Measurements from ENCODE around the gene PDE4D. TPM values are rescaled to one million over a fixed set of nuclear protein-coding genes. Genes with fewer than 3 reads are reported as not detected.

Gene PDE4D
- total RNA-seq, 5 donors from 2014 or later (not counting 1 experiment from before 2014, with no cell fraction given) = 45.1 to 136 (median 64.9) TPM

- Mint-ChIP-seq H3K4me1 (no peaks in the 10 kb centered on the region), H3K27me3 (peaks cover 0 to 9% of the 10 kb centered on the region in 2 donors), H3K4me3 (no peak overlapping the region), H3K27ac (no peak overlapping the region), H3K36me3 (no peaks in the 10 kb centered on the region), H3K9me3 (peaks cover 0 to 3% (median 0%) of the 10 kb centered on the region in 3 donors)
- H3K27ac ChIP-seq (ENCODE audit: low read length) = no peak overlapping the region
- no peaks in the 10 kb centered on the region for H3K4me1 ChIP-seq (ENCODE audit: control insufficient read depth in 1 of 2, extremely low read depth in 1 of 2, insufficient read depth in 2 of 2, low read length in 2 of 2)
- H3K27me3 ChIP-seq (replicated peaks in 1 of 2; ENCODE audit: control insufficient read depth in 2 of 2, extremely low read depth in 1 of 2, insufficient read depth in 2 of 2, low read length in 1 of 2) = peaks cover 0 to 3% of the 10 kb centered on the region in 2 experiments
- DNase-seq = no peak
- H3K36me3 ChIP-seq (ENCODE audit: control insufficient read depth in 2 of 2, extremely low read depth in 1 of 2, insufficient read depth in 1 of 2, low read length in 1 of 2) = no peaks in the 10 kb centered on the region
- ATAC-seq (replicated peaks in 1 of 4) = no peak
- no peak overlapping the region for H3K4me3 ChIP-seq (ENCODE audit: control insufficient read depth in 1 of 2, extremely low read depth in 1 of 2, low read length in 1 of 2)
- CTCF ChIA-PET = no interaction called here
- 100% methylated on average over 1 of the region's 2 CpGs for WGBS (ENCODE audit: insufficient coverage)
- H3K9me3 ChIP-seq = no peaks in the 10 kb centered on the region
- POLR2A ChIA-PET = no interaction called here
These were observed 20.4 kb downstream of the PDE4D start for GRCh38 chr5:59873113-59873512.

GRCh38 chr5:59866661-59867060, 26.9 kb downstream of the PDE4D start:
- CTCF ChIA-PET = no interaction called here
- H3K36me3 Mint-ChIP-seq = no peaks in the 10 kb centered on the region

GRCh38 chr5:59864718-59865117, 28.8 kb downstream of the PDE4D start:
- no peak overlapping the region for H3K27ac ChIP-seq (ENCODE audit: low read length)
- no peaks in the 10 kb centered on the region for H3K9me3 Mint-ChIP-seq
- ATAC-seq (replicated peaks in 1 of 4) (no peak), DNase-seq (no peak)
- H3K4me1 ChIP-seq (ENCODE audit: control insufficient read depth in 1 of 2, extremely low read depth in 1 of 2, insufficient read depth in 2 of 2, low read length in 2 of 2) = no peaks in the 10 kb centered on the region
- H3K27me3 Mint-ChIP-seq = peaks cover 0 to 13% of the 10 kb centered on the region in 2 donors
- CTCF ChIA-PET = no interaction called here
- H3K36me3 Mint-ChIP-seq = no peaks in the 10 kb centered on the region
- H3K4me3 Mint-ChIP-seq = no peak overlapping the region
- no peaks in the 10 kb centered on the region for H3K4me1 Mint-ChIP-seq
- H3K27me3 ChIP-seq (replicated peaks in 1 of 2; ENCODE audit: control insufficient read depth in 2 of 2, extremely low read depth in 1 of 2, insufficient read depth in 2 of 2, low read length in 1 of 2) = no peaks in the 10 kb centered on the region
- H3K27ac Mint-ChIP-seq = no peak overlapping the region
- no peak overlapping the region for H3K4me3 ChIP-seq (ENCODE audit: control insufficient read depth in 1 of 2, extremely low read depth in 1 of 2, low read length in 1 of 2)
- POLR2A ChIA-PET = no interaction called here
- WGBS (ENCODE audit: insufficient coverage) = 56% methylated on average over 1 of the region's 3 CpGs
- no peaks in the 10 kb centered on the region for H3K36me3 ChIP-seq (ENCODE audit: control insufficient read depth in 2 of 2, extremely low read depth in 1 of 2, insufficient read depth in 1 of 2, low read length in 1 of 2)
- H3K9me3 ChIP-seq = no peaks in the 10 kb centered on the region

More at GRCh38 chr5:59866661-59867060, 26.9 kb downstream of the PDE4D start:
- H3K27me3 Mint-ChIP-seq = peaks cover 0 to 10% of the 10 kb centered on the region in 2 donors
- H3K27ac Mint-ChIP-seq = no peak overlapping the region
- no peaks in the 10 kb centered on the region for H3K27me3 ChIP-seq (replicated peaks in 1 of 2; ENCODE audit: control insufficient read depth in 2 of 2, extremely low read depth in 1 of 2, insufficient read depth in 2 of 2, low read length in 1 of 2)
- H3K9me3 ChIP-seq = no peaks in the 10 kb centered on the region
- ATAC-seq (replicated peaks in 1 of 4) (no peak), DNase-seq (no peak)
- no peaks in the 10 kb centered on the region for H3K4me1 Mint-ChIP-seq
- WGBS (ENCODE audit: insufficient coverage) = 83% methylated on average over 1 of the region's 2 CpGs
- H3K4me1 ChIP-seq (ENCODE audit: control insufficient read depth in 1 of 2, extremely low read depth in 1 of 2, insufficient read depth in 2 of 2, low read length in 2 of 2) = no peaks in the 10 kb centered on the region
- no peaks in the 10 kb centered on the region for H3K36me3 ChIP-seq (ENCODE audit: control insufficient read depth in 2 of 2, extremely low read depth in 1 of 2, insufficient read depth in 1 of 2, low read length in 1 of 2)
- no peak overlapping the region for H3K4me3 ChIP-seq (ENCODE audit: control insufficient read depth in 1 of 2, extremely low read depth in 1 of 2, low read length in 1 of 2)
- H3K27ac ChIP-seq (ENCODE audit: low read length) = no peak overlapping the region
- no peaks in the 10 kb centered on the region for H3K9me3 Mint-ChIP-seq
- POLR2A ChIA-PET = no interaction called here
- H3K4me3 Mint-ChIP-seq = no peak overlapping the region

- DNase-seq (no peak), ATAC-seq (replicated peaks in 1 of 4) (no peak)
- Mint-ChIP-seq H3K4me3 (no peak overlapping the region), H3K27ac (no peak overlapping the region), H3K9me3 (no peaks in the 10 kb centered on the region), H3K27me3 (peaks cover 0 to 9% of the 10 kb centered on the region in 2 donors), H3K36me3 (no peaks in the 10 kb centered on the region), H3K4me1 (no peaks in the 10 kb centered on the region)
- Histone ChIP-seq H3K4me3 (ENCODE audit: control insufficient read depth in 1 of 2, extremely low read depth in 1 of 2, low read length in 1 of 2) (no peak overlapping the region), H3K4me1 (ENCODE audit: control insufficient read depth in 1 of 2, extremely low read depth in 1 of 2, insufficient read depth in 2 of 2, low read length in 2 of 2) (no peaks in the 10 kb centered on the region), H3K27ac (ENCODE audit: low read length) (no peak overlapping the region), H3K36me3 (ENCODE audit: control insufficient read depth in 2 of 2, extremely low read depth in 1 of 2, insufficient read depth in 1 of 2, low read length in 1 of 2) (no peaks in the 10 kb centered on the region), H3K9me3 (no peaks in the 10 kb centered on the region), H3K27me3 (replicated peaks in 1 of 2; ENCODE audit: control insufficient read depth in 2 of 2, extremely low read depth in 1 of 2, insufficient read depth in 2 of 2, low read length in 1 of 2) (no peaks in the 10 kb centered on the region)
- WGBS (ENCODE audit: insufficient coverage) = 89% methylated on average over 3 of the region's 5 CpGs
- ChIA-PET POLR2A (no interaction called here), CTCF (no interaction called here)
These were observed 29.7 kb downstream of the PDE4D start for GRCh38 chr5:59863777-59864176.

GRCh38 chr5:59856358-59856757, 37.2 kb downstream of the PDE4D start:
- Histone ChIP-seq H3K27me3 (replicated peaks in 1 of 2; ENCODE audit: control insufficient read depth in 2 of 2, extremely low read depth in 1 of 2, insufficient read depth in 2 of 2, low read length in 1 of 2) (no peaks in the 10 kb centered on the region), H3K36me3 (ENCODE audit: control insufficient read depth in 2 of 2, extremely low read depth in 1 of 2, insufficient read depth in 1 of 2, low read length in 1 of 2) (no peaks in the 10 kb centered on the region), H3K9me3 (no peaks in the 10 kb centered on the region), H3K27ac (ENCODE audit: low read length) (no peak overlapping the region), H3K4me1 (ENCODE audit: control insufficient read depth in 1 of 2, extremely low read depth in 1 of 2, insufficient read depth in 2 of 2, low read length in 2 of 2) (no peaks in the 10 kb centered on the region), H3K4me3 (ENCODE audit: control insufficient read depth in 1 of 2, extremely low read depth in 1 of 2, low read length in 1 of 2) (no peak overlapping the region)
- Mint-ChIP-seq H3K9me3 (peaks cover 0 to 3% (median 0%) of the 10 kb centered on the region in 3 donors), H3K4me3 (no peak overlapping the region), H3K27ac (no peak overlapping the region), H3K36me3 (no peaks in the 10 kb centered on the region), H3K27me3 (peaks cover 0 to 8% of the 10 kb centered on the region in 2 donors), H3K4me1 (no peaks in the 10 kb centered on the region)
- DNase-seq = no peak
- ChIA-PET POLR2A (no interaction called here), CTCF (interaction anchor here in 1 of 2 donors (0.5 kb wide), 1 partner anchor 47 kb away, joined by 3 read pairs; no protein-coding TSS in a partner anchor)
- no peak for ATAC-seq (replicated peaks in 1 of 4)
- WGBS (ENCODE audit: insufficient coverage) = 75% methylated on average over 2 of the region's 5 CpGs

- no peaks in the 10 kb centered on the region for H3K27me3 ChIP-seq (replicated peaks in 1 of 2; ENCODE audit: control insufficient read depth in 2 of 2, extremely low read depth in 1 of 2, insufficient read depth in 2 of 2, low read length in 1 of 2)
- ATAC-seq (replicated peaks in 1 of 4) = no peak
- peaks cover 0 to 4% (median 0%) of the 10 kb centered on the region in 3 donors for H3K9me3 Mint-ChIP-seq
- H3K9me3 ChIP-seq = no peaks in the 10 kb centered on the region
- H3K4me3 Mint-ChIP-seq = no peak overlapping the region
- H3K36me3 Mint-ChIP-seq = no peaks in the 10 kb centered on the region
- H3K4me1 ChIP-seq (ENCODE audit: control insufficient read depth in 1 of 2, extremely low read depth in 1 of 2, insufficient read depth in 2 of 2, low read length in 2 of 2) = no peaks in the 10 kb centered on the region
- no peaks in the 10 kb centered on the region for H3K4me1 Mint-ChIP-seq
- DNase-seq = no peak
- 92% methylated on average over 2 of the region's 2 CpGs for WGBS (ENCODE audit: insufficient coverage)
- H3K27ac Mint-ChIP-seq = no peak overlapping the region
- H3K36me3 ChIP-seq (ENCODE audit: control insufficient read depth in 2 of 2, extremely low read depth in 1 of 2, insufficient read depth in 1 of 2, low read length in 1 of 2) = no peaks in the 10 kb centered on the region
- CTCF ChIA-PET = no interaction called here
- H3K27ac ChIP-seq (ENCODE audit: low read length) = no peak overlapping the region
- POLR2A ChIA-PET = no interaction called here
- peaks cover 0 to 13% of the 10 kb centered on the region in 2 donors for H3K27me3 Mint-ChIP-seq
- H3K4me3 ChIP-seq (ENCODE audit: control insufficient read depth in 1 of 2, extremely low read depth in 1 of 2, low read length in 1 of 2) = no peak overlapping the region
These were observed 42.8 kb downstream of the PDE4D start for GRCh38 chr5:59850766-59851165.

GRCh38 chr5:59847586-59847985, 45.9 kb downstream of the PDE4D start:
- no peaks in the 10 kb centered on the region for H3K4me1 Mint-ChIP-seq
- Histone ChIP-seq H3K27me3 (replicated peaks in 1 of 2; ENCODE audit: control insufficient read depth in 2 of 2, extremely low read depth in 1 of 2, insufficient read depth in 2 of 2, low read length in 1 of 2) (no peaks in the 10 kb centered on the region), H3K9me3 (no peaks in the 10 kb centered on the region), H3K4me3 (ENCODE audit: control insufficient read depth in 1 of 2, extremely low read depth in 1 of 2, low read length in 1 of 2) (no peak overlapping the region), H3K4me1 (ENCODE audit: control insufficient read depth in 1 of 2, extremely low read depth in 1 of 2, insufficient read depth in 2 of 2, low read length in 2 of 2) (no peaks in the 10 kb centered on the region), H3K27ac (ENCODE audit: low read length) (no peak overlapping the region), H3K36me3 (ENCODE audit: control insufficient read depth in 2 of 2, extremely low read depth in 1 of 2, insufficient read depth in 1 of 2, low read length in 1 of 2) (no peaks in the 10 kb centered on the region)
- ATAC-seq (replicated peaks in 1 of 4) = no peak
- no peaks in the 10 kb centered on the region for H3K36me3 Mint-ChIP-seq
- H3K27me3 Mint-ChIP-seq = peaks cover 0 to 9% of the 10 kb centered on the region in 2 donors
- 100% methylated on average over 1 of the region's 2 CpGs for WGBS (ENCODE audit: insufficient coverage)
- H3K27ac Mint-ChIP-seq = no peak overlapping the region
- no peak for DNase-seq
- no peak overlapping the region for H3K4me3 Mint-ChIP-seq
- POLR2A ChIA-PET = no interaction called here
- H3K9me3 Mint-ChIP-seq = peaks cover 0 to 4% (median 0%) of the 10 kb centered on the region in 3 donors
- CTCF ChIA-PET = interaction anchor here in 1 of 2 donors (0.6 kb wide), 1 partner anchor 86 kb away, joined by 3 read pairs; no protein-coding TSS in a partner anchor
